ENCODE measurements around the gene SCAND1.

DNA sequence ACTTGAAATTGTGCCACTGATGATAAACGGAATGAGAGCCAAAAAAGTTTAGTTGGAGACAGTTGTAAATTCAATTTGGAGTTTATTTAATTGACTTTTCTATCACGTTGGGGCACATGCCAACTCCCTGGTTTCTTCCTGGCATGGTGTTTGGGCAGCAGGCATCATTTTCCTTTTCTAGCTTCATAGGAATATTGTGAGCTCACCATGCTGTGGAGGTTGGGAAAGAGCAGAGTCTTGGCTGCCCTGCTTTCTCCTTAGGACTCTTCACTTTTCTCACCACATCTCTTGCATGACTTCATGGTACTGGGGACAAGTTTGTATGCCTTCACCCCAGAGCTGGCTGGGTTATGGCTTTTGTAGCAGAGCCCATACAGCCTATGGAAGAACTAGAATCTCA, 6.4 kb downstream of the SCAND1 start:
- TF ChIP-seq YY1 (IDR thresholded peaks at IDR 0.05; ENCODE audit: insufficient read depth, insufficient read length): no peak
- TF ChIP-seq SUZ12 (IDR thresholded peaks at IDR 0.05; ENCODE audit: extremely low read depth, insufficient read depth, insufficient read length): no peak
